Subcutaneous adipose tissue (tissue), 4 donors: ENCODE results near the gene TMED9. TPM values are rescaled to one million over a fixed set of nuclear protein-coding genes. Genes with fewer than 3 reads are reported as not detected.

Experiments used
- total RNA-seq, 4 donors: library from RNA; depleted of rRNA; stranded (reverse); fragments of >200 nt; gene quantifications; one replicate each; pipeline ENCODE4 v1.1.0, GENCODE V29; 2016
- TF ChIP-seq, protein P1 (sequence below): fragments of 450-650 bp; IDR thresholded peaks from one replicate; pipeline ENCODE4 v1.5.1; 2016; ENCODE audit warnings: low read depth, mild to moderate bottlenecking, control low read depth, antibody characterized with exemption, moderate library complexity

TMED9 gene
- total RNA-seq, 4 donors from 2014 or later, result 51.1 to 102 (median 73.6) TPM

DNA sequence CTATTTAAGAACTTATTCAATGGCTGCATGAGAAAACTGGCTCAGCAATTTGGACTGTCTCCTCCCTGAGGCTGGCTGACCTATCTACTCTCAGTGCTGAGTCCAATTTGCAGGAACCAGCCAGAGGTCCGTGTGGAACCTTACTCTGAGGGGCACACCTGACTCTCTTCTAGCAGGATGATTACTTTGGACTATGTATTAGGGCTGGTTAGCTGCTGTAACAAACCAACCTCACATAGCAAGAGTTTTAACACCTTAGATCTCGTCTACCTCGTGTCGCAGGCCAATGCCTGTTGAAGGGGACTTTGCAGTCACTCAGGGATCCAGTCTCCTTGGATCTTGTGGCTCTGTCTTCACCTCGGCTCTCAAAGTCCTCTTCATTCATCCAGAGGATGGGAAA lies 34.2 kb upstream of the TMED9 start:
- TF ChIP-seq, protein P1, sequence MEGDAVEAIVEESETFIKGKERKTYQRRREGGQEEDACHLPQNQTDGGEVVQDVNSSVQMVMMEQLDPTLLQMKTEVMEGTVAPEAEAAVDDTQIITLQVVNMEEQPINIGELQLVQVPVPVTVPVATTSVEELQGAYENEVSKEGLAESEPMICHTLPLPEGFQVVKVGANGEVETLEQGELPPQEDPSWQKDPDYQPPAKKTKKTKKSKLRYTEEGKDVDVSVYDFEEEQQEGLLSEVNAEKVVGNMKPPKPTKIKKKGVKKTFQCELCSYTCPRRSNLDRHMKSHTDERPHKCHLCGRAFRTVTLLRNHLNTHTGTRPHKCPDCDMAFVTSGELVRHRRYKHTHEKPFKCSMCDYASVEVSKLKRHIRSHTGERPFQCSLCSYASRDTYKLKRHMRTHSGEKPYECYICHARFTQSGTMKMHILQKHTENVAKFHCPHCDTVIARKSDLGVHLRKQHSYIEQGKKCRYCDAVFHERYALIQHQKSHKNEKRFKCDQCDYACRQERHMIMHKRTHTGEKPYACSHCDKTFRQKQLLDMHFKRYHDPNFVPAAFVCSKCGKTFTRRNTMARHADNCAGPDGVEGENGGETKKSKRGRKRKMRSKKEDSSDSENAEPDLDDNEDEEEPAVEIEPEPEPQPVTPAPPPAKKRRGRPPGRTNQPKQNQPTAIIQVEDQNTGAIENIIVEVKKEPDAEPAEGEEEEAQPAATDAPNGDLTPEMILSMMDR, result no peak

DNA sequence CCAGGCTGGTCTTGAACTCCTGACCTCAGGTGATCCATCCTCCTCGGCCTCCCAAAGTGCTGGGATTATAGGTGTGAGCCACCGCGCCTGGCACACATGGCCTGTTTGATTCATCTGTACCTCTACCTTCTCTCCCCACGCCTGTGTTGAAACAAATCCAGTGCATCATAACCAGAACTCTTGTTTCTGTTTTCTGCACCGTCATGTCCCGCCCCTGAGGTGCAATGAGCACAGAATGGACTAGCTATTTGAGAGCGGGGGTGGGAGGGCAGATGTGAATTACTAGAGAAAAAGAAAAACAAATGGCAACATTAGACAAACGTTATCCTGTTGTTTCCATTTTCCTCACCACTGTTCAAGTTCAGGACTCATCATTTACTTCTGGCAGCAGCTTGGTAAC lies 27.0 kb upstream of the TMED9 start:
- TF ChIP-seq, protein P1, result no peak

DNA sequence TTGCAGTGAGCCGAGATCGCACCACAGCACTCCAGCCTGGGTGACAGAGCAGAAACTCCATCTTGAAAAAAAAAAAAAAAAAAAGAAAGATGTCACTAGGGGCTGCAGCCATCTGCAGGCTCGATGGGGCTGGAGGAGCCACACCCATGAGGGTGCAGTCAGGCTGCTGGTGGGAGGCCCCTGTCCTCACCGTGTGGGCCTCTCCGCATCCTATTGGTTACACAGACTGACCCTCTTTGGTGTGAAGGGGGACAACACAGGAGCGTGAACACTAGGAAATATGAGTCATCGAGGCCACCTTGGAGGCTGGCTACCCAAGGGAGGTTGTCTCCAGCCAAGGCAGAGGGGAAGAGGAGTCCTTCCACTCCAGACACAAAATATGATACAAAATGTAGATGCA lies 23.7 kb upstream of the TMED9 start:
- TF ChIP-seq, protein P1, result no peak

DNA sequence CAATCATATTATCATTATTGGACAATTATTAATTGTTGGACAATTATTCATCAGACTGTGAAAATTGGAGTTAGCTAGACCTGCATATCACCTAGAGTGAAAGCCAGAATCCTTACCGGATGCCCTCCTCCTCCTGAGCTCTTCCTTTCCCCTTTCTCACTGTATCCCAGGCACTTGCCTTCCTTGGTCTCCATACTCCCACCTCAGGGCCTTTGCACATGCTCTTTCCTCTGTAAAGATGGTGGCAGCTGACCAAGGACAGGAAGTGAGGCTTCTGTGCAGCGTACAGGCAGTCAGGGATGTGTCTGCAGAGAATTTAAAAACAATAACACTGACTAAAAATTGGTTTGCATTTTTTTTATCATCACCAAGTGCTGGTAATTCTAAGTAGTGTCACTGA lies 22.1 kb upstream of the TMED9 start:
- TF ChIP-seq, protein P1, result no peak

DNA sequence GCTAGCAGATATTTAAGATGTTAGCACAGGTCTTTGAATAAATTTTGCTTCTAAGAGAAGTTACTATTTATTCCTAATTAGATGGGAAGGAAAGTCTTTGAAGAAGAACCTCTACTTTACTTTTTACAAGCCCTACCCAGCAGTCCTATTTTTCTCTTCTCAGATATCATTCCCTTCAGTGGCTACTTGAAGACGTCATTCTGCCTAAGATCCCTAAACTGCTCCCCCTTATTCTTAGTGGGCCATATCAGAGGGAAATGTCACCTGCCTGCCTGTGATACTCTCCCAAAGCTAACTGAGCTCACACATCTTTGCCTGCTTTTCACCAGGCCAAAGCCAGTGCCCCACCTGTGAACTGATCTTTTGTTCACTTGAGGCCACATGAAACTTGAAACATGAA lies 16.5 kb upstream of the TMED9 start:
- TF ChIP-seq, protein P1, result no peak

DNA sequence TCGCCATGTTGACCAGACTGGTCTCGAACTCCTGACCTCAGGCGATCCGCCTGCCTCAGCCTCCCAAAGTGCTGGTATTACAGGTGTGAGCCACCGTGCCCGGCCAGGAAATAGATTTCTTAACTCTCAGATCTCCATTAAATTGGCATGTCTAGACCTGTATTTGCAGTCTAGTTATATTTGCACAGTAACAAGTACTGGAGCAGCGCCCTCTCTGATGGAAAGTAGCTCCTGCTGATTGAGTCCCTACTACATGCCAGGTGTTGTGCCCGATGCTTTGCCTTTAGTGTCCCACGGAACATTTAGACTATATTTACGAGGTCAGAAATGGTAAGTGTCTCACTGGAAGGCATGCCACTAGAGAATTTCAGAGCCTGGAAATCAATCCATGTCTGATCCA lies 15.8 kb upstream of the TMED9 start:
- TF ChIP-seq, protein P1, result no peak

DNA sequence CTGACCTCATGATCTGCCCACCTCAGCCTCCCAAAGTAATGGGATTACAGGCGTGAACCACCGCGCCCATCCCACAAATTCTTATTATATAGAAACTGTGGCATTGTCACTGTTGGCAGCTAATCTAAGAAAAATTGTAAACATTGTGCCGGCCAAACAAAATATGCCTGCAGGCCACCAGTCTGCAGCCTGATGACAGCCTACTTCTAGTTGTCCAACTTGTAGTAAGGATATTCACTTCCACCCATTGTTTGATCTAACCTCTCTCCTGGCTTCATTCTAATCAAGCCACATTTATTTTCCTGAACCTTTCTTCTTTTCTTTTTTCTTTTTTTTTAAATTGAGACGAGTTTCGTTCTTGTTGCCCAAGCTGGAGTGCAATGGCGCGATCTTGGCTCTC lies 13.7 kb upstream of the TMED9 start:
- TF ChIP-seq, protein P1, result no peak

DNA sequence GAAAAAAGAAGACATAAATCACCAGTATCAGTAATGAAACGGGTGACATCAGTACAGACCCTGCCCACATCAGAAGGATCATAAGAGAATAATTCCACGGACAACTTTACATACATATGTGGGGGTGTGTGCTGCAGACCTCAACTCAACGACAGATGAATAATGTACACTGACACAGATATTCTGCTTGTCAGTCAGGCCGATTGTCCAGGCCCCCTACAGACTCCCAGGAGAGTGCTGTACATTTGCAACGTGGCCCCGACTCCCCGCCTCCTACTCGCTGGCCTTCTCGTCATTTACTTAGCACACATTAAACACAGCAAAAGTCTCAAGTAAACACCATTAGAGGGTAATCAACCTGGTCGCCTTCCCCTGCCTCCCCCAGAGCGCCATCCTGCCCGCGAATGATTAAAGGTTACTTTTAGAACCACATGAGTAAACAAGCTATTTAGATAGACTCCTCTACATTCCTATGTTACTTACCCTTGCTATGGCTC lies 3.5 kb upstream of the TMED9 start:
- TF ChIP-seq, protein P1, result no peak
